Stimulated activated CD4-positive, alpha-beta T cell treated with anti-CD3 and anti-CD28 coated beads, Interleukin-15, amount 100 ng/mL, for 1 hour (primary cell): ENCODE results near the gene CLTCL1.

Source experiments
- DNase-seq, 2 donors: peaks; one replicate each; pipeline ENCODE4 v3.0.0-alpha.2; 2020; ENCODE audit warnings: low read depth in 1 of 2, low spot score in 1 of 2

CLTCL1 gene

DNA sequence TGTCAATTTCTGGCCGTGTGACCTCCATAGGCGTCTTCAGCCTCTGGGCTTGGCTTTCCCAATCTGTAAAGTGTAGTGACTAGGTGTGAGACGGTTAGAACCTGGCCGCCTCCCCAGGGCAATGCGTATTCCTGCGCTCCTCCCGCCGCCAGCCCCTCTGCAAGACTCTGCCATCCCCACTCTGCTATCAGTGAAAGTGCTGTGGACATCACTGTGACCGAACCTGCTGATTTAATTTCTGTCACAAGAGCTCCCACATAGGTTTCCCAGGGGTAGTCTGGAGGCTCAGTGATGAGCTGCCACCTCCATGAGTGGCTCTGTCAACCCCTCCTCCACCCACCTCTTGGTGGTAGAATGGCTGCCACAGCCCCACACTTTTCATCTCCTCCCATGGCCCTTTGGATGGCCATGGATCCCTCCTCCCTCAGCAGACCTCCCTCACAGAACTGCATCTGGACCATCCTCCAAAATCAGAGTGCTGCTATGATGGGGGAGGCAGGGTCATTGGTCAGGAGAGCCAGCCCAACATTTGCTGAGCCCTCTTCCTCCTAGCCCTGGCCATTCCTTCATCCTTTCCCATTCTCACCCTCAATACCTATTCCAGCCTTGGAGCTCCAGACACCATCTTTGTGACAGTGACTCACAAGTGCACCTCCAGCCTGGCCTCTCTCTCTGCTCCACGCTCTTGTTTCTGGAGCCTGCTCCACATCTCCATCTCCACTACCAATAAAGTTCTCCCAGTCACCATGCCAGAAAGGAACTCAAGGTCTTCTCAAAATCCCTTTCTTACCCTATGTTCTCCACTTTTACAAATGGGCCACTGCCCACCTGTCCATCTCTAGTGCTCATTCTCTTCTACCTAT lies 140.0 kb downstream of the CLTCL1 start:
- no peak for DNase-seq

DNA sequence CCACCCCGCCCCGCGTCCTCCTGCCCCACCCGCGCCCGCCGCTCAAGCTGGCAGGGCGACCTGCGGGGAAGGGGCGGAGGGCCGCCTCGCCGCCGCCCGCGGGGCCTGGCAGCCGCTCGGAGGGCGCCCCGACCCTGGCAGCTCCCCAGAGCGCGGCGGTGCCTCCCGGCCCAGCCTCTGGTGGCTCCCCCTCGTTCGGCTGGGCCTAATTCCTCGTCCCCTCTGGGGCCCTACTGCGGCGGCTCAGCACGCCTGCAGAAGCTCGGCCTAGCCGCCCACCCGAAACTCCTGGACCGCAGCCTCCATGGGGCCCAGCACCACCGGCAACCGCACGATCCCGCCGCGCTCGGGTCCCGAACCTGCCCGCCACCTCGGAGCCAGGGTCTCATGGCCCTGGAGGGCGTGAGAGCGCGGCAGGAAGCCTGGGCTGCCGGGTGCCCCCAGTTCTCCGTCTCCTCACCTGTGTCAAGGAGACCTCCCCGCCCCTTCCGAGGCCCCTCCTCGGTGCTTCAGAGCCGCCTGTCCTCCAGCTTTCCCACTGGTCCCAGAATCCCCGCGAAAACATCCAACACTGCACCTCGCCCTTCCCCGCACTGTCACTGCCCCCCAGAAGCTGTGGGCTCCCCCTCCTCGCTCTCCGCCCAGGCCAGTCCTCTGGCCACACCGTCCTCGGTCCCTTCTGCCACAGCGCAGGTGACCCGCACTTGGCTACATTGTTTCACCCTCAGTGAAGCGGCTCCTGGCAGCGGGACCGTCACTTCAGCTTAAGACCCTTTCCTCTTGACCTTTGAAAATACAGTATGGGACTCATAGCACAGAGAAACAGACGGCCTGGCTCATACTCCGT lies 140.8 kb downstream of the CLTCL1 start:
- DNase-seq, result no peak

GRCh38 chr22:19149991-19150390 lies 141.5 kb downstream of the CLTCL1 start, which contains the start of gene GSC2:
Gene GSC2 (minus strand): TSS chr22:19150292. CDS start chr22:19150283, 9 bp downstream.
- DNase-seq, result no peak

GRCh38 chr22:19149047-19149883 lies 142.3 kb downstream of the CLTCL1 start:
- no peak for DNase-seq

GRCh38 chr22:19148417-19149046 lies 143.0 kb downstream of the CLTCL1 start:
- no peak for DNase-seq

GRCh38 chr22:19147195-19147780 lies 144.2 kb downstream of the CLTCL1 start:
- DNase-seq, result no peak

- no peak for DNase-seq
These were observed 145.1 kb downstream of the CLTCL1 start for GRCh38 chr22:19146215-19146968.

- DNase-seq, result no peak
These were observed 147.5 kb downstream of the CLTCL1 start for GRCh38 chr22:19143967-19144400.

GRCh38 chr22:19143212-19143611 lies 148.3 kb downstream of the CLTCL1 start:
- no peak for DNase-seq

GRCh38 chr22:19142394-19142793 lies 149.1 kb downstream of the CLTCL1 start:
- no peak for DNase-seq

GRCh38 chr22:19139974-19140373 lies 151.5 kb downstream of the CLTCL1 start:
- no peak for DNase-seq

GRCh38 chr22:19139001-19139356 lies 152.5 kb downstream of the CLTCL1 start:
- no peak for DNase-seq

DNA sequence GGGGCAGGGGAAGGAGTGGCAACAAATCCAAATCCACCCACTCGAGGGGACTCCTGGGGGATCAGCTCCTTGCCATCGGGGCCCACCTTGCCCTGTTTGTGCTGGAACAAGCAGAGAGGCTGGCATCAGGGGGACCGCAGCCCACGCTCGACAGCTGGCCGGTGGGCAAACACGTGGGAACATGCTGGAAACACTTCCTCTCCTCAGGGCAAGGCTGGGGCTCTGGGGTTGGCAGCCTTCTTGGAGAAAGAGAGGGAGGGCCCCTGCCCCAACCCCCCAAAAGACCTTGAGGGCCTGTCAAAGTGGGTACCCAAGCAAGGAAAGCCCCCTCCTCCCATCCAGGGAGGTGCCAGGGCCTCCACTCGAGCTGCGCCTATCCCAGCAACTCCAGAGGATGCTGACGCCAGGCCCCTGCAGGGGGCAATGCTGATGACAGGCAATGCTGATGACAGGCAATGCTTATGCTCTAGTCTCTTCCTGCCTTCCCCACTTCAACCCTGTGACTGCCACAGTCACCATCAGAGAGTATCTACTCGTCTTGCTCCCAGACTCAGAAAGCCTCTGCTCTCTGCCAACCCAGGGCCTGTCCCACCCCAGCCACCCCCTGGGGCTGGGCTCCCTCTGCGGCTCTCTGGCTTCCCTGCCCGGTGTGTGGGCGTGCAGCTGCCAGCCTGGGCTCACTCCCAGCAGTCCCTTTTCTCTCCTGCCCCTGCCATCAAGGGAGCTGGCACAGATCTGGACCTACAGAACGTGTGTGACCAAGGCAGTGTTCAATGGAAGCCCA lies 153.1 kb downstream of the CLTCL1 start:
- DNase-seq, result no peak

DNA sequence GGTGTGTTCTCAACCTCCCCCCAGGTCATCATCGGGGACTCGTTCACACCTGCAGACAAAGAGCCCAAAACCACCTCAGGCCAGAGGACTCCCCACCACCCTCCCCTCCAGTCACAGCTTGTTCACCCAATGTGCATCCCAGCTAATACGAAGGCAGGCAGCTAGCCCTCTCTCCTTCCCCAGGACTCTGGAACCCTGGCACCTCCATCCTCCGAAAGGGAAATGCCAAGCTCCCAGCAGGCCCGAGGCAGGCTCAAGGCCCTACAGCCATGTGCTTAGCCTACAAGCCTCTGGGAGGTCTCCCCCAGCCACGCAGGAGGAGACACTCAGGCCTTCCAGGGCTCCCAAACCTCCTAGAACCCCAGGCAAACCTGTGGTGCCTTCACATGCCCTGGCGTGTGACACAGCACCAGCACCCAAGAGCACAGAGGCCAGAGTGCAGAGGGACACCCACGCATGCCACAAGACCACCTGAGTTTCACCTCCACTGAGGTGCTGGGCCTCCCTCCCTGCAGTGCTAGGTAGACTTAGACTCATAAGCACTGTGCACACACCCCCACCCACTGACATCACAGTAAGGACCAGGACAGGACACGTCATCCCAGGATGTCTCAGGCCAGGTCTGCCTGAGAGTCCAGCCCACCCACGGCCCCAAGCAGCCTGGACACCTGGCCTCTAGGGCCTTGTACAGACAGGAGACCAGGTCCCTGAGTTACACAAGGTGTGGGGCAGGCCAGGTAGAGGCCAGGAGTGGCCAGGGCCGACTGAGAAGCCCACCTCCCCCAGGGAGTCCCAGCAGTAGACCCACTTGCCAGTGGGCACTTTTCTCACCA lies 153.9 kb downstream of the CLTCL1 start:
- DNase-seq, result no peak

DNA sequence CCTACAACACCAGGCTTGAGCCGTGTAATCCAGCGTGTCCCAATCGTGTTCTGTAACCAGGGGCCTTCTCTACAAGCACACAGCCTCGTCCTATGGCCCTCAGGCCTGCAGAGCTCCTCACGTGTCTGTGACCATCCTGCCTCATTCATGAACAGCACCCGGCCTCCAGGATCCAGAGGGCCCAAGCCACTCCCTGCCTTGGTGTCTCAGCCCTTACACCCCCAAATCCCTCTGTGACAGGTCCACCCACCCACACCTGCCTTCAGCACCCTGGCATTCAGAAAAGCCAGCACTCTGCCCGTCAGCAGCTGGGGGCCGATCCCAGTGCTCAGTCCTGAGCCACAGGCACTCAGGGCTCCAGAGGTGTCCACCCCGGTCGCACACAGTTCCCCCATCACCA lies 154.6 kb downstream of the CLTCL1 start:
- DNase-seq, result no peak

DNA sequence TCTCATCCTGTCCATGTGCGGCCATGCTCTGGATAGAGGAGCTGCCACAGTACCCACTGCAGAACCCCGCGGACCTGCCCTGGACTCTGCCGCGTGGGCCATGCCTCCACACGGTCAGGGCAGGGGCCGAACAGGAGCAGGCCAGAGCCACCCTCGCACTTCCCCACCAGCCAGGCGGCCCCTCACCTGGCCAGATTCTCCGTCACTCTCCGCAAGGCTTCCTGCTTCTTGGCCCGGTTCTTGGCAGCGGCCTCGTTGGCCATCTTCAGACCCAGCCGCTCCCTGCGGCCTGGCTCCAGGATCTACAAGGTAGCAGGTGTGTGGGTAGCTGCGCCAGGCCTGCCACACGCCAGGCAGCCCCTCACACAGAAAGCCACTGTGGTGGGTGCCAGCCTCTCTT lies 156.6 kb downstream of the CLTCL1 start:
- no peak for DNase-seq

DNA sequence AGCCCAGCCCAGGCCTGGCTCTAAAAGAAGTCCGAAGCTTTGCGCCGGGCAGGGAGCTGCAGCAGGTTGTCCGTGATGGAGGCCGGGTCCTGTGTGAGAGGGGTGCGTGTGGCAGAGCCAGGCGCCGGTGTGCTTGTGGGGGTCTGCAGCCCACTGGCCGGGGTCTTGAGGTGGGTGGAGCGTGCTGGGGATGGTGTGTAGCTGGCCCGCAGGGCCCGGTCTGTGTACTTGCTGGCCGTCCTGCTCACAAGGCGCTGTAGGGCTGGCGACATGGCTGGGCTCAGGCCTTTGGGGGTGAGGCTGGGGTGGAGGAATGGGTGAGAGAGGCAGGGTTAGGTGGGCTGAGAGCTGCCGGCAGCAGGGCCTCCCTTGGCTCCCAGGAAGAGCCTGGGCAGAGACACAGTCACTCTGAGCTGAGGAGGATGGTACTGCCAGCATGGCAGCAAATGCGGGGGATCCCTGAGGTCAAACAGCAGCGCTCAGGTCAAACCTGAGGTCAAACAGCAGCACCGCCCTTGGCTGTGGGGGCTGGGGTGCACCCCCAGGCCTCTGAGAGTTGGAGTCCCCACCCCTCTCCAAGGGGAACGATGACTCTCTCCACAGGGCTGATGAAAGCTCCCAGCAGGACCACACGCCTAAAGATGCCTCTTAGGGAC lies 157.2 kb downstream of the CLTCL1 start:
- DNase-seq, result no peak
